Activated CD8-positive, alpha-beta memory T cell treated with anti-CD3 and anti-CD28 coated beads, Interleukin-2, amount 50 U/mL, for 24 hours (primary cell): Measurements from ENCODE around the gene SLIT3.

Source experiments
- DNase-seq: peaks from one replicate; pipeline ENCODE4 v3.0.0-alpha.2; 2020; ENCODE audit errors: extremely low read depth

Gene SLIT3

GRCh38 chr5:168831383-168831782 is 469.6 kb downstream of the SLIT3 start:
- DNase-seq = no peak

GRCh38 chr5:168830833-168831232 is 470.1 kb downstream of the SLIT3 start:
- DNase-seq = no peak

GRCh38 chr5:168829922-168830417 is 471.0 kb downstream of the SLIT3 start:
- no peak for DNase-seq

- no peak for DNase-seq
Measured at GRCh38 chr5:168829044-168829443, 471.9 kb downstream of the SLIT3 start.

GRCh38 chr5:168827636-168828035 is 473.3 kb downstream of the SLIT3 start:
- no peak for DNase-seq

GRCh38 chr5:168826246-168826725 is 474.7 kb downstream of the SLIT3 start:
- no peak for DNase-seq

- DNase-seq = no peak
Measured at GRCh38 chr5:168822745-168823281, 478.1 kb downstream of the SLIT3 start.

- no peak for DNase-seq
Measured at GRCh38 chr5:168822248-168822744, 478.6 kb downstream of the SLIT3 start.

GRCh38 chr5:168820874-168821273 is 480.1 kb downstream of the SLIT3 start:
- DNase-seq = no peak

- no peak for DNase-seq
Measured at GRCh38 chr5:168819004-168819621, 481.8 kb downstream of the SLIT3 start.

- DNase-seq = no peak
Measured at GRCh38 chr5:168818558-168818957, 482.4 kb downstream of the SLIT3 start.

GRCh38 chr5:168817591-168817990 is 483.3 kb downstream of the SLIT3 start:
- DNase-seq = no peak

- no peak for DNase-seq
Measured at GRCh38 chr5:168816661-168817060, 484.3 kb downstream of the SLIT3 start.

- DNase-seq = no peak
Measured at GRCh38 chr5:168813184-168813968, 487.6 kb downstream of the SLIT3 start.

- no peak for DNase-seq
Measured at GRCh38 chr5:168810641-168811040, 490.3 kb downstream of the SLIT3 start.

GRCh38 chr5:168809218-168809617 is 491.7 kb downstream of the SLIT3 start:
- no peak for DNase-seq

GRCh38 chr5:168808051-168808616 is 492.8 kb downstream of the SLIT3 start:
- no peak for DNase-seq

GRCh38 chr5:168807287-168807686 is 493.7 kb downstream of the SLIT3 start:
- no peak for DNase-seq

GRCh38 chr5:168803541-168803940 is 497.4 kb downstream of the SLIT3 start:
- no peak for DNase-seq

- no peak for DNase-seq
Measured at GRCh38 chr5:168802337-168802736, 498.6 kb downstream of the SLIT3 start.

GRCh38 chr5:168801567-168801966 is 499.4 kb downstream of the SLIT3 start:
- no peak for DNase-seq

- DNase-seq = no peak
Measured at GRCh38 chr5:168800701-168801100, 500.2 kb downstream of the SLIT3 start.
